Left colon (tissue), 2 donors: Measurements from ENCODE around the gene ERGIC1. TPM values are rescaled to one million over a fixed set of nuclear protein-coding genes. Genes with fewer than 3 reads are reported as not detected.
A peak's percentile ranks its signal among the peaks of the same experiment; 100 is the strongest.

ENCODE experiments used
- ATAC-seq: fragments of 200-7000 bp; cut with Tn5 transposase; one replicate; pipeline ENCODE4 v1.9.1; 2020; ENCODE audit warnings: mild to moderate bottlenecking, moderate library complexity
- DNase-seq, 2 donors: peaks; one replicate each; pipeline ENCODE4 v3.0.0-alpha.2; 2020
- intact Hi-C, 2 donors: fragments of 100-400 bp; cut with DNase I in 1 of 2; cut with micrococcal nuclease in 1 of 2; formaldehyde crosslinking; loops; one replicate each; pipeline versions ENCODE4 v1.11.2 to v1.14.0; 2022; cut with DNase I, micrococcal nuclease
- total RNA-seq, 2 donors: library from RNA; stranded (reverse); fragmentation: NEBNext Ultra II Directional; extraction: Animal tissue kit (Norgen Biotek cat#: 25700); gene quantifications; one replicate each; pipeline ENCODE4 v1.2.1, GENCODE V29; 2021
- donor health status: DM: no; HTN: no; CAD: no.
- donor health status: DM: yes; HTN: yes; CAD: no.

Gene ERGIC1
- total RNA-seq, 2 donors from 2014 or later: 201 to 223 TPM

DNA sequence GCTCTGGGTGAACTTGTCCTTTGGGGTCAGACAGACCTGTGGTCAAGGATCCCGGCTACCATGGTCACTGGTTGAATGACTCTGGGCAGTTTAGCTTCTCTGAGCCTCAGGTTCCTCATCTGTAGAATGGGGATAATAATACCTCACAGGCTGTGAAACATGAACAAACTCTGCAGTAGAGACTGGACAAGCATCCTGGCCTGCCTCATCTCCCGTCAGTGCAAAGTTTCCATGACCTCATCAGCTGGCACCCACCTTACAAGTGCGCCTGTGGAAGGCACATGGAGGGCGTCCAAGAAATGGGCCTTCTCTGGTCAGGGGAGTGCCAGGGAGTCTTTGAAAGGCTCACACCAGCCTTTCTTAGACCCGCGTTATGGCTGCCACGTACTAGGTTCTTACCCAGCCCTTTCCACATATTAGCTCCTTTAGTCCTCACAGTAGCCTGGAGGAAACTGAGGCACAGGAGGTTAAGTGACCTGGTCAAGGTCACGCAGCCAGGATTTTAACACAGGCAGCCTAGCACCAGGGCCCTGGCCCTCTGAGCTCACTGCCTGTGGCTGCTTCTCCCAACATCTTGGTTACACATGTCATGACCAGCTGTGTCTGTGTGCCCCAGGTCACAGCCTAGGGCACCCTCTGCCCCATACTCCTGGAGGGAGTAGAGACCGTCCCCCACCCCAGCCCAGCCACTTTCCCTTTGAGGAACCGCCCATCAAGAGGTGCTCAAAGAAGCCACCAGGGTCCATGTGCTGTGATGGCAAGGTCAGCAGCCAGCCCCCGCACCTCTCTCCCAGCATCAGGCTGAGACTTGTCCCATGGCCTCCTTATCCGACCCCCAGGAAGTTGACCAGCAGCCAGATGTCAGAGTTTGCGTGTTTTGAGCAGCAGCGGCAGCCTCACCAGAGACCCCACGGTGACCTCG lies 85.7 kb downstream of the ERGIC1 start:
- DNase-seq (peak in 1 of 2 donors; percentile 62), ATAC-seq (no peak)
- intact Hi-C loops: loop anchor here in 1 of 2 donors (10.0 kb wide), 1 partner anchor 455 kb away; no protein-coding TSS in a partner anchor

DNA sequence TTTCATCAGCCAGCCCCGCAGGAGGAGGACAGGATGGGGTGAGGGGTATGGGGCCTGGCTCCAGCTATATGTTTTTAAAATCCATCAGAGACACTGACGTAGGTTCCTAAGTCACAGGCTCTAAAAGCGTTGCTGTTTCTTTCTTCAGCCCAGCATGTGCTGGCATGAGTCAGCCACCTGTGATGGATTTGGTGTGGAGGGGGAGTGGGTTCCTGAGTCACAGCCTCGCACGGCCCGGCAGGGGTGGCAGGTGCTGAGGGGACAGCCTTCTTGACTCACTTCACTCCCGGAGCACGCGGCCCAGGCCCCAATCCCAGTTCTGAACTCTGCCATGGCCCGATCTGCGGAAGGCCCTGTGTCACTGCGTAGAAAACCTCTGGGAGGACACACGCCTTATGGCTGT lies 86.4 kb downstream of the ERGIC1 start:
- ATAC-seq: no peak
- intact Hi-C loops: loop anchor here in 1 of 2 donors (10.0 kb wide), 1 partner anchor 456 kb away; no protein-coding TSS in a partner anchor
- peak in 1 of 2 donors; percentile 51 for DNase-seq

DNA sequence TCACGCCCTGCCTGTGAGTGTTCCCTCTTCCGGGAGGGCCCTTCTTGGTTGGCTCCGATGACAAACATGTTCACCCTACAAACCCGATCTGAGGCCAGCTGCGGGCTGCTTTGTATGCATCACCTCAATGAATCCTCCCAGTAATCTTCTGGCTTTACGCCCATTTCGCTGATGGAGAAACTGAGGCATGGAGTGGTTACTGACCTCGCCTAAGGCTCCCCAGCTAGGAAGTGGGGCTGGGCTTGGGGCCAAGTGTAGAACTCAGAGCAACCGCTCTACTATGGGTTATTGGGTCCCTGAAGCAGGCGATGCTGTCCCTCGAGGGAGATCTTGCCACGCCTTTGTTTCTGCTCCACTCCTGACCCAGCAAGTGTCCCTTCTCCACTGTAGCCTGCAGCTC lies 86.9 kb downstream of the ERGIC1 start:
- ATAC-seq: no peak
- DNase-seq: no peak
- intact Hi-C loops: loop anchor here in 1 of 2 donors (10.0 kb wide), 1 partner anchor 456 kb away; no protein-coding TSS in a partner anchor

DNA sequence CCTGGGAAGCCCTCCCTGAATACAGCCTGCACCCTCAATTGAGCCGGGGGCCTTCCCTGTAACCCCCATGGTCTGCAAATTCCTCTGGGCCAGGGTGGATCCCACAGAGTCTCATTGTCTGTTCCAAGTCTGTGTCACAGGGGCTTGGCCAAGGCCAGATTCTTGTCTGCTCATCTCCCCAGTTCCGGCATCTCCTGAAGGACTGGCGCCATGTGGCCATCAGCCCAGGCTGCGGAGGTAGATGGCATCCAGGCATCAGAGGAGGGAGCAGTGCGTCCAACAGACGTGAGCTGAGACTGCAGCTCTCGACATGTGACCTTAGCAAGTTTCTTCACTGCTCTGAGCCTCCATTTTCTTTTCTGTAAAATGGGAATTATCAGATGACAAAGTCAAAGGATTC lies 87.9 kb downstream of the ERGIC1 start:
- intact Hi-C loops: loop anchor here in 1 of 2 donors (10.0 kb wide), 1 partner anchor 457 kb away; no protein-coding TSS in a partner anchor
- DNase-seq (no peak), ATAC-seq (no peak)

DNA sequence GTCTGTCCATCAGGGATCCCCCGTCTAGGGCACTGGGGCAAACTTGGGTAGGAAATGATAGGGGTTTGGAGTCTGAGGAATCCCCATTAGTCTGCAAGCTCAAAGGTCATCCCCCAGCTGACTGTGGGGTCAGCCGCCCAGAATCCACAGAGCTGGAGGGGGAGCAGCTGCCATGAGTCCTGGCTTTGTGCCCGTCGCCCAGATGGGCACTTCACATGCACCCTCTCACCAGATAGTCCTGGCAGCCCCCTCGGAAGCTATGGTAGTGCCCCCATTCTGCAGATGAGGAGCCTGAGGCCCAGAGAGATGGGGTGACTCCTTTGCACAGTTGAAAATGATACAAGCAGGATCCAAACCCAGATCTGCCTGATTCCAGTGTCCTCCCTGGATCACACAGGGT lies 89.5 kb downstream of the ERGIC1 start:
- intact Hi-C loops: loop anchor here in 1 of 2 donors (10.0 kb wide), 1 partner anchor 459 kb away; no protein-coding TSS in a partner anchor
- DNase-seq: no peak
- ATAC-seq: no peak

DNA sequence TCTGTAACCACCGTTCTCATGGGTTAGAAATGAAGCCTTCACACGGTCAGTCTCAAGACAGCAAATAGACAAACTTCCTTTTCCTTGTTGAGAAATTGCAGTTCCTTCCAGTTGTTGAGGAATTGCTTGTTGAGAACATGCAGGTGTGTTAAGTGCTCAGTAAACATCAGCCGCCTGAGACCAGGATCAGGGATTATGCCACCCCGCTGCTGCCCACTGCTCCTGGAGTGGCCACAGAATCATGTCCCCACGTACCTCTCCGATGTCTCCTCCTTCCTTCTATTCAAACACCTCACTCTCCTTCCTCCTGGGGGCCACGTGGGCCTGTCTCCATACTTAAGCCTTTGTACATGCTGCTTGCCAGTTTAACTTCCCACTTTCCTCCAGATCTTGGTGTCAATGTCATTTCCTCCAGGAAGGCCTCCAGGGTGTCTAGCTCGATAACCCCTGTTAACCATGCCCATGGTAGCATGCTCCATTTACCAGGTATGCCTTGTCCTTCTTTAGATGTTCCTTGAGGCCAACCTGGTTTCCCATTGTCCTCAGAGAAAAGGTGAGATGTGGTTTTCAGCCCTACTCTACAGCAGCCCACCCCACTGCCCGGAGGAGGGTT lies 91.4 kb downstream of the ERGIC1 start:
- DNase-seq (no peak), ATAC-seq (no peak)
- intact Hi-C loops: loop anchor here in 1 of 2 donors (10.0 kb wide), 1 partner anchor 461 kb away; no protein-coding TSS in a partner anchor

DNA sequence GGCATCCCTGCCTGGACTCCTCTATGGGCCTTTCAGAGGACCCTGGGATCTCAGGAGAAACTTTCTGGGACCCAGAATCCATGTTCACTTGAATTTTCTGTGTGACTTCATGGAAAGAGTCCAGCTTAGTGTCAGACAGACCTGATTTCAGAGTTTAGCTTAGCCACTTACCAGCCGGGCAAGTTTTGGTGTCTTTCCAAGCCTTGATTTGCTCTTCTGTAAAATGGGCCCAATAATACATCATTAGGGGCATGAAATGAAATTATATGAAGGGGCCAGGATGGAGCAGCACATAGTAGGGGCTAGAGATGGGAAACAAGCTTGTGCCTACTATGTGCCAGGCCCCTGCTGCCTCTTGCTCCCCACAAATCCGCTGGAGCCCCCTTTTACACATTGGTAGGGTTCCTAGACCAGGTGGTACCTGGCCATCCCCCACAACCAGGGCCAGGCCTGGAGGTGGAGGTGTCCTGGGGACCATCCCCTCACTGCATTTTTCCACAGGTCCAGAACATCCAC lies 92.0 kb downstream of the ERGIC1 start:
- intact Hi-C loops: loop anchor here in 1 of 2 donors (10.0 kb wide), 1 partner anchor 461 kb away; no protein-coding TSS in a partner anchor
- ATAC-seq (no peak), DNase-seq (no peak)

DNA sequence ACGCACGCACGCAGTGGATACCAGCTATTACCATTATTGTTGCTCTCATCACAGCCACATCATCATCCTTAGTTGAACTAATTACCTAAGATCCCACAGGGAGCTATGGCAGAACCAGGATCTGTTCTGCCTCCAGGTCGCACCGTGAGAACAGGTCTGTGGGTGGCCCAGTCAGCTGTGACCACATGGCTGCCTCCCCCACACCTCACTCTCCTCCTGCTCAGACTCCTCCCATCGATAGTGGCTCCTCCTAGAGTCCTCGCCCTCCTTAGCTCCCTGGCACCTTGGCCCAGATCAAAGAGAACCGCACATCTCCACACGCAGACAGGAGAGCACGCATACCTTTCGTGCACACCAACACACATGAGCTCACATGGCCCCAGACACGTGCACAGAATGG lies 92.7 kb downstream of the ERGIC1 start:
- no peak for ATAC-seq
- DNase-seq: no peak
- intact Hi-C loops: loop anchor here in 1 of 2 donors (10.0 kb wide), 1 partner anchor 462 kb away; no protein-coding TSS in a partner anchor

DNA sequence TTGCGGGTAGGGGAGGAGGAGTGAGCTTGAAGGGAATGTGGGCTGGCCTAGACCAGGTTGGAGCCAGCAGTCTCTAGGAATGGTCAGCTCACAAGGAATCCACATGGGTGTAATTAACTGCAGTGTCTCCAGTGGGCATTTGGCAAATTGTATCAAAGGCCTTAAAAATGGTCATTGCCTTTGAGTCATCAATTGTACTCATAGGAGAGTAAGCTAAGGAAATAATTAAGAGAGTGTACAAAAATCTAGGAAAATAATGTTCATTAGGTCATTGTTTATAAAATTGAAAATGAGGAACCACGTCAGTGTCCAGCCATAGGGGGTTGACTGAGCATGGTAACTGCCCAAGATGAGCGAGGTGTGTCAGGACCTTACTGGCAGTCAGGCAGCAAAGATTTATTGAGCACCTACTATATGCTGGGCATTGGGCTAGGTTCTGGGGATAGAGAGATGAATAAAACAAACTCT lies 95.4 kb downstream of the ERGIC1 start:
- ATAC-seq: no peak
- intact Hi-C loops: loop anchor here in 1 of 2 donors (10.0 kb wide), 1 partner anchor 465 kb away; no protein-coding TSS in a partner anchor
- DNase-seq: no peak

DNA sequence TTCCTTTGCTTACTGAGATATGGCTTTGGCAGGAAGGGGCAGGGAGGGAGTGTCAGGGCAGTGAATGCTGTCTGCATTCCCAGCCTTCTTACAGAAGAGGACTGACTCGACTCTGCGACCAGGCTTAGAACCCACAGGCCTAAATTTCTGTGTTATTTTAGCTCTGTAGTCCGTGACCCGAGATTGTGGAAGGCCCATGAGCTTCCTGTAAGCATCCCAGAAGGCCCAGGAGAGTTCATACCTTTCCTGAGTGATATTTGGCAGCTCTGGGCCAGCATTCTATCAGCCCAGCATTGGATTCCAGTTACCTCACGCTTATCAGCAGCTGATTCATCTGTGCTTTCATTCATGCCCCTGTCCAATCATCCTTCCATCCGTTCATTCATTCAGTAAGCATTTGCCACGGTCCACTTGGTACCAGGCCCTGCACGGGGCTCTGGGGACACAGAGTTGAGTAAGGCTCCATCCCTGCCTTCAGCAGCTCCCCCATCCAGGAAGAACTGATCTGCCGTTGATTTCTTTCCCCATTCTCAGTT lies 97.0 kb downstream of the ERGIC1 start:
- no peak for ATAC-seq
- intact Hi-C loops: loop anchor here (5.0 kb wide), 1 partner anchor 219 kb away; no protein-coding TSS in a partner anchor
- no peak for DNase-seq

DNA sequence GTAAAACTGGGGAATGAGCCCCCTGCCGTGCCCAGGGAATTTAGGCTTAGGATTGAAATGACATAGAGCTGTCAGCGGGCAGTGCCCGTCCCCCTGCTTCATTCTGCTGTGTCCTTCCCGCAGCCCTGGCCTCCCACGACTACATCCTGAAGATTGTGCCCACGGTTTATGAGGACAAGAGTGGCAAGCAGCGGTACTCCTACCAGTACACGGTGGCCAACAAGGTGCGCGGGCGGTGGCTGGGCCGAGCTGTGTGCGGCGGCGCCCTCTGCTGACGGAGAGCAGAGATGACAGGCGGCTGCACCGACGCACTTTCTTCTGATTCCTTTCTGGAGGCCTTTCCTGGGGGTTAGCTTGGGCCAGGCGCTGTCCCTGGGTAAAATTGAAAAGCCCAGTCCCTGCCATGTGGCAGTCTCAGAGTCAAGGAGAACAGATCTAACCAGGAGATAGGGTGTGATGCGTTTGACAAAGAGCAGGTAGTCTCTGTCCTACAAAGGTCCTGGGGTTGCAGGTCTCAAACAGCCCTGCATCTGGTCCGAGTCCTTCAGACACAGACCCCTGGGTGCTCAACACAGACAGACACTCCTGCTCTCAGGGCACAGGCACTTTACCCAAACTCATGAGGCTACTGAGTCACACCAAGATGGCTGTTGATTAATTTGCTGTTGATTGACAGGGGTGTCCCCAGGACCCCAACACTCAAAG lies 98.4 kb downstream of the ERGIC1 start:
- peak; percentile 58 to 79 for DNase-seq
- peak; percentile 94 for ATAC-seq
- intact Hi-C loops: loop anchor here (5.0 kb wide), 1 partner anchor 220 kb away; no protein-coding TSS in a partner anchor

DNA sequence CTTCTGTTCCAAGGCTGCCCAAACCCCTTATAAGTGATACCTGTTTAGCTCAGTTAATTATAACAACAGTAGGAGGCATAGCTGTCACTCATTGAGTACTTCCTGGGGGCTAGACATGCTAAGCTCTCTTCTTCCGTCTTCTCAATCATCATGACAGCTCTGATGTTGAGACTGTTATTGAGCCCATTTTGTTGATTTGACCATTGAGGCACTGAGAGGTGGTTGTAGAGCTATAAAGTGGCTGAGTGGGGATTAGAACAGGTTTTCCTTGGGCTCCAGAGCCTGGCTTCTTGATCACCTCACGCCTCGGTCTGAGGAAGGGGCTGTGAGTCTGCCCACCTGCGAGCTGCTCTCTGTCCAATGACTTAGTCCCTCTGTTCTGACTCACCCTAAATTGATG lies 99.2 kb downstream of the ERGIC1 start:
- intact Hi-C loops: loop anchor here (5.0 kb wide), 1 partner anchor 221 kb away; no protein-coding TSS in a partner anchor
- DNase-seq: no peak
- no peak for ATAC-seq

DNA sequence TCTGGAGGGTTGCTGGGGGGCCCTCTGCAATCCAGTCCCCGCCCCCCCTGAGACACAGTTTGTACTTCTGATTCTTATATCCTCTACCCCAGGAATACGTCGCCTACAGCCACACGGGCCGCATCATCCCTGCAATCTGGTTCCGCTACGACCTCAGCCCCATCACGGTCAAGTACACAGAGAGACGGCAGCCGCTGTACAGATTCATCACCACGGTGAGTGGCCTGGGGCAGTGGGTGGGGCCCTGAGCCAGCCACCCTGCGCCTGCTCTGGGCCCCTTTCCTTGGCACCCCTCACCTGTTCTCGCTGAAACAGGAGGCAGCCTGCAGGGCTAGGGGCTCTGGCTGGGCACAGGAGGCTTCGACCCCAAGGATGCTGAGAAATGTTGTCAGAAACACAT lies 101.0 kb downstream of the ERGIC1 start:
- no peak for ATAC-seq
- intact Hi-C loops: no loop called here
- DNase-seq: no peak

DNA sequence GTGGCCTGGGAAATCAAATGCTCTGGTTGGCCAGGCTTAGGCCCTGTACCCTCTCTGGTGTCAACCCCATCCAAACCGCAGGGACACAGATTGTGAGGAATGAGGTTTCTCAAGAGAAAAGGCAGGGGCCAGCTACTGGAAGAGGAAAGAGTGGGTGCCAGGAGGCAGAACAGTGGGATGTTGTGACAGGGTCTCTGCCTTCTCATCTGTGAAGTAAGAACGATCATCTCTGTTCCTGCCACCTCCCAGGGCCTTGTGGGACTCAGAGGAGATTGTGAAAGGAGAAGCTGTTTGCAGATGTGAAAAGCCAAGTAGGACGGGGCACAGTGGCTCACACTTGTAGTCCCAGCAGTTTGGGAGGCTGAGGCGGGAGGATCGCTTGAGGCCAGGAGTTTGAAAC lies 102.3 kb downstream of the ERGIC1 start:
- intact Hi-C loops: no loop called here
- DNase-seq (no peak), ATAC-seq (no peak)

DNA sequence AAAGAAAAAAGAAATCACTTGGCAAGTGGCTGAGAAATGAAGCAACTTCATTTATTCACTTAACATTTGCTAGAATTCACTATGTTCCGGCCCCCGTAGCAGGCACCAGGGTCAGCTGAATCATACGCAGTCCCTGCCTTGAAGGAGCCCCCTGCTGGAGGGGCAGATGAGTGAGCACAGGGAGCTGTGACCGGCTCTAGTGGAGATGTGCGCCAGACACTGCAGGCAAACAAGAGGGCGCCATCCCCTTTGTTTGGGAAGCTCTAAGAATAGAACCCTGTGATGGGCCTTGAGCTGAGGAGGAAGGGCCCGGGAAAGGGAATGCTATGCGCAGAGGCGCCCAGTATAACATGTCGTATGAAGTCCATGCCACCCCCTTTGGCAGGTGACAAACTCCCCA lies 105.0 kb downstream of the ERGIC1 start:
- peak in 1 of 2 donors; percentile 21 for DNase-seq
- intact Hi-C loops: no loop called here
- peak; percentile 51 for ATAC-seq

DNA sequence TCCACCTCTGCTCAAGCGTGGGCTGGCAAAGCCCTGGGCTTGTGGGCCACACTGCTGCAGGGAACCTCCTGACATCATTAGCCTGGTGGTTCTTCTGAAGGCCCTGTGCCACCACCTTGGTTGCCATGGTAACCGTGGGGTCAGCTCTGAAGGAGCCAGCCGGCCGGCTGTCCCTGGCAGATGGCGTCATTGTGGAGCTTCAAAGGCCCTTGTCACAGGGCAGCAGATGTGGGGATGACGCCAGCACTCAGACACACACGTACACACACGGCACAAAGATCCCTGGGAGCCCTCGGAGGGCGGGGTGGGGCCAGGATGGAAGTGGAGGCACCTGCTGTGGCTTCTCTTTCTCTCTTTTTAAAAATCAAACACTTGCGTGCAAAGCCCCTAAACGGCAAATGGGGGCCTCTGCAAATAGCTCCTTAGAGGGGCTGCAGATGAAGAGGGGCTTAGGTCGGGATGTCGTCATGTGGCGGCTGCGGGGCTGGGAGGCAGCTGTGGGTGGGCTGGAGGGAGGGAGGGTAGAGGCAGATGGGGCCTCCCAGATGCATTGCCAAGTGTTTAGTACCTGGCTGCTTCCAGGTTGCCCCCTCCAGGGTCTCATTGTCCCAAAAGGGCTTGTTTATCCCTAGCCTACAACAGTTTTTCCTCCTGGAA lies 105.7 kb downstream of the ERGIC1 start:
- no peak for DNase-seq
- peak; percentile 8 for ATAC-seq
- intact Hi-C loops: no loop called here

DNA sequence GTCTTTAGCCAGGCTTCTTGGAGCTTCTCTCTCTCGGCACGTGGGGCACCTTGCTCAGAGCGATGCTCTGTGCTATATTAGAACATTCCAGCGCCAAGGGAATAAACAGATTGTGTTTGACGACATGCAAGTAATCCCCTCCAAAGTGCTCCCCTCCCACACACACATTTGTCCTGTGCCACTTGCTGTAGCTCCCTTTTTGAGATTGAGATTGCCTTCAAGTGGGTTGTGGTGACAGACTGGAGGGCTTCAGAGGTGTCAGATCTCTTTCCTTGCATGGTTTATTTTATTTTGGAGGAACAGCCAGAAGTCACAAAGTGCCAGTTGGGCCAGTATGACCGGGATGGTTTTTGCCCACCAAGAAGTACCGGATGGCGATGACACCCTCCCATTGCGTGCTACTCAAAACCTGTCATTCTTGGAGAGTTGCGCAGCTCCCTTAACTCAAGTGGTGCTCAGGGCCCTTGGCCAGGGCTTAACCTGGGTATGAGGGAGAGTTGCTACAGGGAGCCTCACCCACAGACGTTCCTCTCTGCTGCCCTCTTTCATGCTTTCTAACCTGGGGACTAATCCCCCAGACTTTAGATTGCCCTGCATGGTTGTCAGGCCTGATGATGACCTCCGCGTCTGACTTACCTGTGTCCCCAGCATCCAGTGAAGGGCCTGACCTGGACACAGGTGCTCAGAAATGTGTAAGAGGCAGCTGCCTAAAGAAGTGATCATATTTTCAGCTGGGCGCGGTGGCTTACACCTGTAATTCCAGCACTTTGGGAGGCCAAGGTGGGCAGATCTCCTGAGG lies 106.4 kb downstream of the ERGIC1 start:
- DNase-seq (no peak), ATAC-seq (no peak)
- intact Hi-C loops: no loop called here
